ENCODE measurements around the gene GARIN5B. TPM values are rescaled to one million over a fixed set of nuclear protein-coding genes. Genes with fewer than 3 reads are reported as not detected.

Gene GARIN5B
- total and polyA plus RNA-seq, 2 of the 13 experiments (the other 11 are each of a cell fraction or from before 2014, with no cell fraction given), result not detected

DNA sequence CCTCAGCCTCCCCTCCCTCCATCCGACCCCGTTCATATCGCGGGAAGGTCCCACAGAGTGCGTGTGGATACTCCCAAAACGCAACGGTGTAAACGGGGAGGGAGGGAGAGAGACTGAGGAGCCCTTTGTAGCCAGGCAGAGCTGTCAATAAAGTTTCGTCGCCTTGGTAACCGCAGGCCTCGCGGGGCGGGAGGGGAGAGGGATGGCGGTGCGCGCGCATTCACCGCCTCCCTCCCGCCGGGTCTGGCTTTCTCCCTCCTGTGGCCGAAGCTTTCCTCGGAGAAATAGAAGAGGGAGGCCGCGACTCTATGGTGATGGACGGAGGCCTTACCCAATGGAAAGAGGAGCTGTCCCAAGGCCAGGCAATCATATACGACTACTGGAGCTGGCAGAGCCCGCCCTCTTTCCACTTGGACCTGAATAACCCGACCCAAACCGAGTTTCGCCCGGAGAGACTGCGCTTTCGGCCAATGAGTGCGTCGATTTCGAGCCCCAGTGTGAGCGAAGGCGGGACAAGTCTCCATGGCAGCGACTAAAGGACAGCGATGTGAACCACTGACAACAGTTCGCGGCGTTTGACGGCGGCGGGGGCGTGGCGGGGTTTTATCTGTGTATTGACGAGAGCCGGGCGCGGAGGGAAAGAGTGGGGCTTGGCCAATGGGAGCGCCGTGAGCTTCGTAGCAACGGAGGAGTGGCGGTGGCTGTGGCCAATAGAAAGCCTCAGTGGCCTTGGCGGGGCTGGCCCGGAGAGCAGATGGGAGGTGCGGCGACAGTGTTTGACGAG lies 23.8 kb downstream of the GARIN5B start, which contains the start of gene KMT5C (continued):
- no peak for TF ChIP-seq ZNF75D (CRISPR knock-in tag; IDR thresholded peaks at IDR 0.05; ENCODE audit: borderline replicate concordance)
- TF ChIP-seq, protein P1, sequence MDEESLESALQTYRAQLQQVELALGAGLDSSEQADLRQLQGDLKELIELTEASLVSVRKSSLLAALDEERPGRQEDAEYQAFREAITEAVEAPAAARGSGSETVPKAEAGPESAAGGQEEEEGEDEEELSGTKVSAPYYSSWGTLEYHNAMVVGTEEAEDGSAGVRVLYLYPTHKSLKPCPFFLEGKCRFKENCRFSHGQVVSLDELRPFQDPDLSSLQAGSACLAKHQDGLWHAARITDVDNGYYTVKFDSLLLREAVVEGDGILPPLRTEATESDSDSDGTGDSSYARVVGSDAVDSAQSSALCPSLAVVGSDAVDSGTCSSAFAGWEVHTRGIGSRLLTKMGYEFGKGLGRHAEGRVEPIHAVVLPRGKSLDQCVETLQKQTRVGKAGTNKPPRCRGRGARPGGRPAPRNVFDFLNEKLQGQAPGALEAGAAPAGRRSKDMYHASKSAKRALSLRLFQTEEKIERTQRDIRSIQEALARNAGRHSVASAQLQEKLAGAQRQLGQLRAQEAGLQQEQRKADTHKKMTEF (CRISPR knock-in tag; IDR thresholded peaks at IDR 0.05), result peak; percentile 76
- no peak for TF ChIP-seq ZEB1 (IDR thresholded peaks at IDR 0.05; ENCODE audit: insufficient replicate concordance, low read depth)
- peak; percentile 93 for TF ChIP-seq SP4 (CRISPR knock-in tag; IDR thresholded peaks at IDR 0.05)
- TF ChIP-seq PAWR (CRISPR knock-in tag; IDR thresholded peaks at IDR 0.05; ENCODE audit: borderline replicate concordance), result no peak
- TF ChIP-seq, protein P2, sequence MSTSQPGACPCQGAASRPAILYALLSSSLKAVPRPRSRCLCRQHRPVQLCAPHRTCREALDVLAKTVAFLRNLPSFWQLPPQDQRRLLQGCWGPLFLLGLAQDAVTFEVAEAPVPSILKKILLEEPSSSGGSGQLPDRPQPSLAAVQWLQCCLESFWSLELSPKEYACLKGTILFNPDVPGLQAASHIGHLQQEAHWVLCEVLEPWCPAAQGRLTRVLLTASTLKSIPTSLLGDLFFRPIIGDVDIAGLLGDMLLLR (CRISPR knock-in tag; IDR thresholded peaks at IDR 0.05), result no peak
- TF ChIP-seq ZNF180 (CRISPR knock-in tag; IDR thresholded peaks at IDR 0.05; ENCODE audit: borderline replicate concordance, low read depth), result no peak
- TF ChIP-seq KDM4B (CRISPR knock-in tag; IDR thresholded peaks at IDR 0.05), result no peak
- no peak for TF ChIP-seq ZNF652 (CRISPR knock-in tag; IDR thresholded peaks at IDR 0.05; ENCODE audit: borderline replicate concordance, low read depth)
- no peak for TF ChIP-seq NFRKB (IDR thresholded peaks at IDR 0.05)
- peak; percentile 81; the same call in 1 of the 3 replicates for TF ChIP-seq MXI1 (IDR thresholded peaks at IDR 0.05; ENCODE audit: borderline replicate concordance, low read depth, low read length)
- no peak for TF ChIP-seq HNRNPK (IDR thresholded peaks at IDR 0.05; ENCODE audit: low read depth, low read length, poor library complexity, severe bottlenecking)
- TF ChIP-seq RXRA (CRISPR knock-in tag; IDR thresholded peaks at IDR 0.05), result peak; percentile 77; the same call in 1 of the 2 replicates
- peak; percentile 94 for TF ChIP-seq ATF1 (CRISPR knock-in tag; IDR thresholded peaks at IDR 0.05)
- peak; percentile 82; the same call in 1 of the 2 replicates for TF ChIP-seq MEIS1 (CRISPR knock-in tag; IDR thresholded peaks at IDR 0.05; ENCODE audit: borderline replicate concordance)
- no peak; the same call in 1 of the 2 replicates for TF ChIP-seq HDAC1 (CRISPR knock-in tag; IDR thresholded peaks at IDR 0.05)
- TF ChIP-seq ZFP41 (CRISPR knock-in tag; IDR thresholded peaks at IDR 0.05; ENCODE audit: borderline replicate concordance), result no peak
- 0 out of 2 replicates have a peak, but pooled peaks have one; percentile 23 for TF ChIP-seq FOXC1 (CRISPR knock-in tag; IDR thresholded peaks at IDR 0.05; ENCODE audit: borderline replicate concordance)
- TF ChIP-seq, protein P3, sequence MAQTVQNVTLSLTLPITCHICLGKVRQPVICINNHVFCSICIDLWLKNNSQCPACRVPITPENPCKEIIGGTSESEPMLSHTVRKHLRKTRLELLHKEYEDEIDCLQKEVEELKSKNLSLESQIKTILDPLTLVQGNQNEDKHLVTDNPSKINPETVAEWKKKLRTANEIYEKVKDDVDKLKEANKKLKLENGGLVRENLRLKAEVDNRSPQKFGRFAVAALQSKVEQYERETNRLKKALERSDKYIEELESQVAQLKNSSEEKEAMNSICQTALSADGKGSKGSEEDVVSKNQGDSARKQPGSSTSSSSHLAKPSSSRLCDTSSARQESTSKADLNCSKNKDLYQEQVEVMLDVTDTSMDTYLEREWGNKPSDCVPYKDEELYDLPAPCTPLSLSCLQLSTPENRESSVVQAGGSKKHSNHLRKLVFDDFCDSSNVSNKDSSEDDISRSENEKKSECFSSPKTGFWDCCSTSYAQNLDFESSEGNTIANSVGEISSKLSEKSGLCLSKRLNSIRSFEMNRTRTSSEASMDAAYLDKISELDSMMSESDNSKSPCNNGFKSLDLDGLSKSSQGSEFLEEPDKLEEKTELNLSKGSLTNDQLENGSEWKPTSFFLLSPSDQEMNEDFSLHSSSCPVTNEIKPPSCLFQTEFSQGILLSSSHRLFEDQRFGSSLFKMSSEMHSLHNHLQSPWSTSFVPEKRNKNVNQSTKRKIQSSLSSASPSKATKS (CRISPR knock-in tag; IDR thresholded peaks at IDR 0.05), result no peak
- TF ChIP-seq SMYD3 (CRISPR knock-in tag; IDR thresholded peaks at IDR 0.05), result 0 out of 2 replicates have a peak, but pooled peaks have one; percentile 16
- no peak for TF ChIP-seq ZNF432 (CRISPR knock-in tag; IDR thresholded peaks at IDR 0.05; ENCODE audit: borderline replicate concordance)
- TF ChIP-seq, protein P4, sequence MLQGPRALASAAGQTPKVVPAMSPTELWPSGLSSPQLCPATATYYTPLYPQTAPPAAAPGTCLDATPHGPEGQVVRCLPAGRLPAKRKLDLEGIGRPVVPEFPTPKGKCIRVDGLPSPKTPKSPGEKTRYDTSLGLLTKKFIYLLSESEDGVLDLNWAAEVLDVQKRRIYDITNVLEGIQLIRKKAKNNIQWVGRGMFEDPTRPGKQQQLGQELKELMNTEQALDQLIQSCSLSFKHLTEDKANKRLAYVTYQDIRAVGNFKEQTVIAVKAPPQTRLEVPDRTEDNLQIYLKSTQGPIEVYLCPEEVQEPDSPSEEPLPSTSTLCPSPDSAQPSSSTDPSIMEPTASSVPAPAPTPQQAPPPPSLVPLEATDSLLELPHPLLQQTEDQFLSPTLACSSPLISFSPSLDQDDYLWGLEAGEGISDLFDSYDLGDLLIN (CRISPR knock-in tag; IDR thresholded peaks at IDR 0.05; ENCODE audit: borderline replicate concordance), result no peak
- no peak for TF ChIP-seq ZNF572 (CRISPR knock-in tag; IDR thresholded peaks at IDR 0.05)
- 0 out of 2 replicates have a peak, but pooled peaks have one; percentile 12 for TF ChIP-seq SOX5 (CRISPR knock-in tag; IDR thresholded peaks at IDR 0.05; ENCODE audit: borderline replicate concordance)
- no peak for TF ChIP-seq ZNF30 (CRISPR knock-in tag; IDR thresholded peaks at IDR 0.05)
- no peak for TF ChIP-seq ZNF558 (CRISPR knock-in tag; IDR thresholded peaks at IDR 0.05; ENCODE audit: borderline replicate concordance)
